ENCODE results near the gene TNFRSF19.

The TNFRSF19 gene

DNA sequence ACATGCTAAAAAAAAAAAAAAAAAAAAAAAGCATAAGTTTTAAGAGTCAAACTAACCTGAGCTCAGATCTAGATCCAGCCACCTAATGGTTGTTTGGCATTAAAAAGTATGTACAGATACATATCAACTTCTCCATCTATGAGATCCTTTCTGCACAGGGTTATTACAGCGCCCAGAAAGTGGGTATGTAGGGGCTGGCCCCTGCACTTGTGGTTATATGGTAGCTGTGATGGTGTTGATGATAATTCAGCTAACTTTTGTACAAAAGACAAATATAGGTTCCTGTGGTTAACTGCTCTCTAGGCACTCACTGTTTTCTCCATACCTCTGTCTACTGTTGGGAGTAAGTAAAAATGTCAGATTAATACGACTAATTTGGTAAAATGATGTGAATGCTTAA, 81.7 kb downstream of the TNFRSF19 start:
- TF ChIP-seq, protein P1, sequence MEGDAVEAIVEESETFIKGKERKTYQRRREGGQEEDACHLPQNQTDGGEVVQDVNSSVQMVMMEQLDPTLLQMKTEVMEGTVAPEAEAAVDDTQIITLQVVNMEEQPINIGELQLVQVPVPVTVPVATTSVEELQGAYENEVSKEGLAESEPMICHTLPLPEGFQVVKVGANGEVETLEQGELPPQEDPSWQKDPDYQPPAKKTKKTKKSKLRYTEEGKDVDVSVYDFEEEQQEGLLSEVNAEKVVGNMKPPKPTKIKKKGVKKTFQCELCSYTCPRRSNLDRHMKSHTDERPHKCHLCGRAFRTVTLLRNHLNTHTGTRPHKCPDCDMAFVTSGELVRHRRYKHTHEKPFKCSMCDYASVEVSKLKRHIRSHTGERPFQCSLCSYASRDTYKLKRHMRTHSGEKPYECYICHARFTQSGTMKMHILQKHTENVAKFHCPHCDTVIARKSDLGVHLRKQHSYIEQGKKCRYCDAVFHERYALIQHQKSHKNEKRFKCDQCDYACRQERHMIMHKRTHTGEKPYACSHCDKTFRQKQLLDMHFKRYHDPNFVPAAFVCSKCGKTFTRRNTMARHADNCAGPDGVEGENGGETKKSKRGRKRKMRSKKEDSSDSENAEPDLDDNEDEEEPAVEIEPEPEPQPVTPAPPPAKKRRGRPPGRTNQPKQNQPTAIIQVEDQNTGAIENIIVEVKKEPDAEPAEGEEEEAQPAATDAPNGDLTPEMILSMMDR (conservative IDR thresholded peaks at IDR 0.05; ENCODE audit: low read depth), result no peak
- no peak for DNase-seq (ENCODE audit: low spot score)
- no peak overlapping the region for H3K27ac ChIP-seq
- POLR2A ChIA-PET (ENCODE audit: low non-redundant PET), result no interaction called here
- CTCF ChIA-PET, result interaction anchor here (0.6 kb wide), 1 partner anchor 73 kb away, joined by 4 read pairs; no protein-coding TSS in a partner anchor

DNA sequence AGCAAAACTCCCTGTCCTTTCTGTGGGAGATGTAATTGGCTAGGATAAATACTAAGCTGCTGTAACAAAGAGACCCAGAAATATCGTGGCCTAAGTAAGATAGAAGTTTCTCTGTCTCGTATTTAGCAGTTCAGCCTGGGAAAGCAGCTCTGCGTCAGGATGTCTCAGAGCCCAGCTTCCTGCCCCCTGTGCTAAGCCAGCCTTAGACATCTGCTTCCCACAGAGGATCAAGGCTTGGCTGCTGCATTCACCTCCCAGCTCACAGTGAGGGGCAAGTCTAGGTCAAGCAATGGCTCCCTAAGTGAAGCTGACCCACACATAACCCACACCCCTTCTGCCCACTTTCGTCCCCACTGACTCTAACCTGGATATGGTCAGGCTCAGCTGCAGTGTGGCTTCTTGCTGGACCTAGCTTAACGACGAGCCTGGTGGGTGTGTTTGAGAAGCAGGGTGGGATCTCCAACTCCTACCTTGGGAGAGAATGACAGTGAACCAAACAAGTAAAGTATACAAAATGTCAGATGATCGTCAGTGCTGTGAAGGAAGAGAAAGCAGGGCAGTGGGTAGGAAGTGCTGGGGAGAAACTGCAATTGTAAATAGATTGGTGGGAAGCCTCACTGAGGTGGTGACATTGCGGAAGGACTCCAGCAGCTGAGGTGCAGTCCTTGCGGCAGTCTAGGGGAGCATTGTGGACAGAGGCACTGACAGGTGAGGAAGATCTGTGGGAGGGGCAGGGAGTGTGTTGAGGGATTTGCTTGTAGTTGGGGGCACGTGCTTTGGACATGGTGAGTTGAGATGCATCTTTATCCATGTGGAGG, 82.9 kb downstream of the TNFRSF19 start:
- CTCF ChIA-PET, result interaction anchor here (0.6 kb wide), 2 partner anchors 39 to 63 kb away, joined by 3 to 6 read pairs; no protein-coding TSS in a partner anchor

DNA sequence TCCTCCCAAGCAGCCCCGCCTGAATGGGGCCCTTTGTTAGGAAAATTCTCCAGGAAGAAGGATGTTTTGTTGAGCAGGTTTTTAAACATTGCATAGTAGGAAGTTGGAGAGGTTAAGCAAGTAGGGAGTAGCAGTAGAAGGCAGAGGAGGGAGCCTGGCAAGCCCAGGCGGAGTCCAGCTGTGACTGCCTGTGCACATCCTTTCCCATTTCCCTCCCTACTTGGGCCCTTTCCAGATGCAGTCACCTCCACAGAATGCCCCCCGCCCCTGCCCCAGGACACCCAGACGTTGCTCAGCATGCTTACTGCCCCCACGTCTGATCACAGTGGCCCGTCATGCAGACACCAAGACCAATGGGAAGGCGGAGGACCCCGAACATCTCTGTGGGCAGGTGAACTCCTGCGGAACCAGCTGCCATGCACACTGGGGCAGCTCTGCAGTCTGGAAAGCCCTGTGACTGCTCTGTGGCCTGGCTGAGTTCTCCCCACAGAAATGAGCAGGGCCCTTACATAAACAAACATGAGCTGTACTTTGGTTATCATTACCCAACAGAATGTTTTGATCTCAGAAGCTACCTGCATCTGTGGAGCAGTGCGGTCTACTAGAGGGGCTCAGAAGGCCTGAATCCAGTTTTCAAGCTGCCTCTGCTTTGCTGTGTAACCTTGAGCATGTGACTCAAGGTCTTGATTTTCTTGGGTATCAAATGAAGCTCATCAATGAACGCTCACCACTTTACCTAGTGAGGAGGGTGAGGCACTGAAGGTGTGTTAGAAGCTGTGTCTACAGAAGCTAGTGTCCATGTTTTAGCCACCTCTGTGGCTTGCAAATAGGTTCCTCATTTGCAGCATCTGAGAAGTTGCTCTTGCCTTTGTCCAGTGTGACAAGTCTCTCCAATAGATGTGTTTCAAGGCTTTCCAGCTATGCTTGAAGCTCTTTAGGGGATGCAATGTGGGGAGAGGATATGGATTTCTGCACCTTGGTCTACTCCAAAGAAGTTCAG, 84.2 kb downstream of the TNFRSF19 start:
- ChIA-PET POLR2A (ENCODE audit: low non-redundant PET) (no interaction called here), CTCF (no interaction called here)
- DNase-seq (ENCODE audit: low spot score), result peak; percentile 23
- TF ChIP-seq, protein P1 (conservative IDR thresholded peaks at IDR 0.05; ENCODE audit: low read depth), result no peak
- H3K27ac ChIP-seq, result no peak overlapping the region

More for the DNA sequence above, 82.9 kb downstream of the TNFRSF19 start:
- DNase-seq (ENCODE audit: low spot score), result no peak
- H3K27ac ChIP-seq, result no peak overlapping the region
- TF ChIP-seq, protein P1 (conservative IDR thresholded peaks at IDR 0.05; ENCODE audit: low read depth), result no peak
- POLR2A ChIA-PET (ENCODE audit: low non-redundant PET), result no interaction called here

DNA sequence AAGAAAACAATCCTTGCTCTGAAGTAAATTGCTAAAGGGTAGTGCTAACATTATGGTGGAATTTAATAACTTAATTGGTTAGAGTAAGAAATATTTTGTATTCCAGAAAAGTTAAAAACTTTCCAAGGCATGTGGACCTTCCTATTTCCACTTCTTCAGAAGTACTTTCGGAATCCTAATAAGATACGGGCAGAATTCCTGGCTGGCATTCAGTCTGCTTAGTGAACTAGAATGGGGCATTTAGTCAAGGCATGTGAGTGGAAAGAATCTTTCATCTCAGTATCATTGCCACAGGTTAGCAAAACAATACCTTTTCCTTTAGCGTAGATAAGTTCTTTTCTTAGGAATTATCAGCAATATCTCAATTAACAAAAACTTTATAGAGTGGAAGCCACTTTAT, 85.1 kb downstream of the TNFRSF19 start:
- CTCF ChIA-PET, result interaction anchor here (0.6 kb wide), 1 partner anchor 22 kb away, joined by 3 read pairs; no protein-coding TSS in a partner anchor

DNA sequence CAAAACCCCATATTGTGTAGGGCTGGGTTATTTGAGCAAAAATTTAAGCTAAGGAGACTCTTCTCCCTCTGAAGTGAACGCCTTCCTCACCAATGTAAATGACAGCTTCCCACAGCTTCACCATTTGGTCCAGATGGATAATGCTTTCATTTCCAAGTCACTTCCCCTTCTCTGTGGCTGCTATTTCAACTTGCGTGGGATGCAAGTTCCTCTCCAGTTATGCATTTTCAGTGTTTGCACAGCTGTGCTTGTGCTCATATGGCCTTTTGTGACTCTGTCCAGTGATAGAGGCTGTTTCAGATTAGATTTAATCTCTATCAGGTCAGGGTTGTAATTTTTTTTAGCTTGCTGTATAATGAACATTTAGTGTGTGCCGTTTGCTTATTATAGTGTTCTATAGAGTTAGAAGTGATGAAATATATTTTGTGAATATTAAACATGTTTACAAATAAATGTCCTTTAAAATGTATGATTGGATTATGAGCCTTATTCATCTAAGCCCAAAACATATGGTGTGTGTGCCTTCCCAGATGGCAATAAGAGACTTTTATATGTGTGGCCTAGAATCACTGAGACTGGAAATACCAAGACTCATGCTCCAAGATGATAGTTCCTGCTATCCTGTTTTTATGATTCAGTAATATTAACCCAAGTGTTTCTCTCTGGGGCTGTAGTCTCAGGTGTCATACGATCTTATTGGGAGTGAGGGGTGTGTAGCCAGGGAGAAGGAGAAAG, 86.6 kb downstream of the TNFRSF19 start:
- ChIA-PET CTCF (interaction anchor here (0.7 kb wide), 3 partner anchors 68 to 1501 kb away, joined by 3 to 6 read pairs (median 3); no protein-coding TSS in a partner anchor), POLR2A (ENCODE audit: low non-redundant PET) (no interaction called here)
- H3K27ac ChIP-seq, result no peak overlapping the region
- no peak for DNase-seq (ENCODE audit: low spot score)
- TF ChIP-seq, protein P1 (conservative IDR thresholded peaks at IDR 0.05; ENCODE audit: low read depth), result no peak

More for the DNA sequence above, 85.1 kb downstream of the TNFRSF19 start:
- no peak for DNase-seq (ENCODE audit: low spot score)
- H3K27ac ChIP-seq, result no peak overlapping the region
- POLR2A ChIA-PET (ENCODE audit: low non-redundant PET), result no interaction called here
- TF ChIP-seq, protein P1 (conservative IDR thresholded peaks at IDR 0.05; ENCODE audit: low read depth), result no peak
